Liver (tissue), 3 donors: Measurements from ENCODE around the gene ECT2.

ENCODE experiments used
- EGR1 ChIP-seq, 2 donors: IDR thresholded peaks; 2 replicates each; pipeline ENCODE4 v1.6.1; 2016 to 2018; ENCODE audit warnings: antibody characterized with exemption in 2 of 2, low read depth in 2 of 2
- FOXA2 ChIP-seq: IDR thresholded peaks from 2 replicates; pipeline ENCODE4 v1.6.1; 2016; ENCODE audit warnings: antibody characterized with exemption
- GABPA ChIP-seq, 2 donors: IDR thresholded peaks in 1 of 2; conservative IDR thresholded peaks in 1 of 2; 2 replicates each; pipeline ENCODE4 v1.6.1; 2016; ENCODE audit warnings: antibody characterized with exemption in 2 of 2, mild to moderate bottlenecking in 1 of 2, moderate library complexity in 1 of 2
- HNF4G ChIP-seq: IDR thresholded peaks from 2 replicates; pipeline ENCODE4 v1.6.1; 2016; ENCODE audit warnings: antibody characterized with exemption
- RAD21 ChIP-seq, 2 donors: IDR thresholded peaks; 2 replicates each; pipeline ENCODE4 v1.6.1; 2016; ENCODE audit warnings: antibody characterized with exemption in 2 of 2, mild to moderate bottlenecking in 2 of 2
- TAF1 ChIP-seq: conservative IDR thresholded peaks from 2 replicates; pipeline ENCODE4 v1.6.1; 2016; ENCODE audit warnings: antibody characterized with exemption, mild to moderate bottlenecking
- TF ChIP-seq, protein P1 (sequence below): fragments of 150-350 bp; IDR thresholded peaks from 2 replicates; pipeline ENCODE4 v1.5.1; 2017; ENCODE audit warnings: improper control_type of control experiment, low read depth, low read length; ENCODE audit not compliant: missing input control
- TF ChIP-seq, protein P2 (sequence below): IDR thresholded peaks from 2 replicates; pipeline ENCODE4 v1.6.1; 2016; ENCODE audit warnings: antibody characterized with exemption
- TF ChIP-seq, protein P3 (sequence below): IDR thresholded peaks from 2 replicates; pipeline ENCODE4 v1.6.1; 2016; ENCODE audit warnings: antibody characterized with exemption
- donor health status: healthy.
- donor health status: healthy.

DNA sequence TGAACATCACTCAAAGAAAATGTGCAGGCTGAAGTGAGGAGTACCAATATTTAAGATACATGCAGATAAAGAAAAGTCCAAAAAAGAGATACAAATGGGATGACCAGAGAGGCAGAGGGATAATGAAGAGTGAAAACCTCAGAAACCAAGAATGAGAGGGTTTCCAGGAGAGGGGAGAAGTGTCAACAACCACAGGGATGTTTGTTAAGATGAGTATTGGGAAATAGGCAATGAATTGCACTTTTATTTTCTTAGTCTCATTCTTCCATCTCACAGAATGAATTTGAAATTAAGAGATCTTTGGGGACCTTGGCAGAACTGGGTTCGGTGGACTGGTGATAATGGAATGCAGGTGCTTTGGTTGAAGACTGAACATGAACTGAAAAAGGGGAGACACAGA lies 102.5 kb downstream of the ECT2 start:
- TF ChIP-seq RAD21 (IDR thresholded peaks at IDR 0.05) = no peak
- TF ChIP-seq, protein P1, sequence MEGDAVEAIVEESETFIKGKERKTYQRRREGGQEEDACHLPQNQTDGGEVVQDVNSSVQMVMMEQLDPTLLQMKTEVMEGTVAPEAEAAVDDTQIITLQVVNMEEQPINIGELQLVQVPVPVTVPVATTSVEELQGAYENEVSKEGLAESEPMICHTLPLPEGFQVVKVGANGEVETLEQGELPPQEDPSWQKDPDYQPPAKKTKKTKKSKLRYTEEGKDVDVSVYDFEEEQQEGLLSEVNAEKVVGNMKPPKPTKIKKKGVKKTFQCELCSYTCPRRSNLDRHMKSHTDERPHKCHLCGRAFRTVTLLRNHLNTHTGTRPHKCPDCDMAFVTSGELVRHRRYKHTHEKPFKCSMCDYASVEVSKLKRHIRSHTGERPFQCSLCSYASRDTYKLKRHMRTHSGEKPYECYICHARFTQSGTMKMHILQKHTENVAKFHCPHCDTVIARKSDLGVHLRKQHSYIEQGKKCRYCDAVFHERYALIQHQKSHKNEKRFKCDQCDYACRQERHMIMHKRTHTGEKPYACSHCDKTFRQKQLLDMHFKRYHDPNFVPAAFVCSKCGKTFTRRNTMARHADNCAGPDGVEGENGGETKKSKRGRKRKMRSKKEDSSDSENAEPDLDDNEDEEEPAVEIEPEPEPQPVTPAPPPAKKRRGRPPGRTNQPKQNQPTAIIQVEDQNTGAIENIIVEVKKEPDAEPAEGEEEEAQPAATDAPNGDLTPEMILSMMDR = no peak
- TF ChIP-seq EGR1 (IDR thresholded peaks at IDR 0.05; ENCODE audit: low read depth in 2 of 2) = no peak
- no peak for TF ChIP-seq GABPA (IDR thresholded peaks at IDR 0.05 in 1 of 2, conservative IDR thresholded peaks at IDR 0.05 in 1 of 2)
- TF ChIP-seq, protein P2, sequence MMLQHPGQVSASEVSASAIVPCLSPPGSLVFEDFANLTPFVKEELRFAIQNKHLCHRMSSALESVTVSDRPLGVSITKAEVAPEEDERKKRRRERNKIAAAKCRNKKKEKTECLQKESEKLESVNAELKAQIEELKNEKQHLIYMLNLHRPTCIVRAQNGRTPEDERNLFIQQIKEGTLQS = no peak
- TF ChIP-seq, protein P3, sequence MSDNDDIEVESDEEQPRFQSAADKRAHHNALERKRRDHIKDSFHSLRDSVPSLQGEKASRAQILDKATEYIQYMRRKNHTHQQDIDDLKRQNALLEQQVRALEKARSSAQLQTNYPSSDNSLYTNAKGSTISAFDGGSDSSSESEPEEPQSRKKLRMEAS = no peak
- TF ChIP-seq TAF1 = no peak
- TF ChIP-seq FOXA2 = no peak
- no peak for TF ChIP-seq HNF4G
